NCI-H1694 treated with DMSO at 0.1 percent for 48 hours (cell line): ENCODE data around the gene TMPRSS9.

ENCODE experiments used
- DNase-seq: peaks from one replicate; lab custom pipeline; 2025; lab: John Stamatoyannopoulos, UW

Gene TMPRSS9

DNA sequence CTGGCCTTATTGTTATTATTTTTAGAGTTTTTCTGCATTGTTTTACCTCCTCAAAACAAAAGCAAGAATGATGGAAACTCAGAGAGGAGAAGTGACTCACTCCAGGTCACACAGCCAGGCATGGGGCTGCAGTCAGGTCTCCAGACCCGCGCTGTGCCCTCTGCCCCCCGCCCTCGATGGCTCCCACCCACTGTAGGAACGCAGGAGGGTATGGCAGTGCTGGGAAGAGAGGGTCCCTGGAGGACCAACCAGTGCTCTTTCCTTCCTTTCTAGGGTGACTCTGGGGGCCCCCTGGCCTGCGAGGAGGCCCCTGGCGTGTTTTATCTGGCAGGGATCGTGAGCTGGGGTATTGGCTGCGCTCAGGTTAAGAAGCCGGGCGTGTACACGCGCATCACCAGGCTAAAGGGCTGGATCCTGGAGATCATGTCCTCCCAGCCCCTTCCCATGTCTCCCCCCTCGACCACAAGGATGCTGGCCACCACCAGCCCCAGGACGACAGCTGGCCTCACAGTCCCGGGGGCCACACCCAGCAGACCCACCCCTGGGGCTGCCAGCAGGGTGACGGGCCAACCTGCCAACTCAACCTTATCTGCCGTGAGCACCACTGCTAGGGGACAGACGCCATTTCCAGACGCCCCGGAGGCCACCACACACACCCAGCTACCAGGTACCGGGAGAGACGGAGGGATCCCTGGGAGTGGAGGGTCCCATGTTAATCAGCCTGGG, 61.7 kb downstream of the TMPRSS9 start:
- DNase-seq: no peak

DNA sequence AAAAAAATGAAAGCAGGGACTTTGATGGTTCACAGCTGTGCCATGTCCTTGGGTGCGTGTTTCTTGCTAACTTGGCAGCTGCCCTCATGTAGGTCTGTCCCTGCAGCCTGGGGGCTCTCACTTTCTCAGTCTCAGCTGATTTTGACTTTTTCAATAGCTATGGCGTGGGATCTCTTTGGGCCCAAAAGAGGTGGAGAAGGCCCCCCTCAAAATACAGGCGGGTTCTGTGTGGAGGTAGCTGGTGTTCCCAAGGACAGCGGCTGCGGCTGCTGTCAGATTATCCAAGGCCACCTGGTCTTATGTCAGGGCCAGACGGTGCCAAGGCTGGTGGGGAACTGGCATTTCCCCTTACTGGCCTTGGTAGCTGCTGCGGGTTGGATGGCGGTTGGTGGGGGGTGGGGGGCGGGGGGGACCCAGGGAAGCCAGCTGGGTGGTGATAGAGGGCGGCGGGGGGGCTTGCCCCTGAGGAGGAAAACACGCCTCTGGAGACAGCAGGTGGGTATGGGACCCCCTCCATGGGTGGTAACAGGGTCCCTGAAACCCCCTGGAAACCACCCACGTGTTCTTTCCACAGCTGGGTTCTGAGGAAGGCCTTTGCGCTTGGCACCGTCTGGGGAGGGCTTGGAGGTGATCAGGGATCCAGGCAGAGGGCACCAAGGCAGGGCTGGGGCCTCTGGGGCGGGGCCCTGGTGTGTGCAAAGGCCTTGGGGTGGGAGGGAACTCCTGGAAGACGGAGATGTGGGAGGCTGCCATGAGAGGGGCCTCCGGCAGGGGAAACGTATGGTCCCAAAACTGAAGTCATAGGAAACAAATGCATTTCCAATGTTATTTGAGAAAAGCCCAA, 63.2 kb downstream of the TMPRSS9 start:
- peak; percentile 45 for DNase-seq

DNA sequence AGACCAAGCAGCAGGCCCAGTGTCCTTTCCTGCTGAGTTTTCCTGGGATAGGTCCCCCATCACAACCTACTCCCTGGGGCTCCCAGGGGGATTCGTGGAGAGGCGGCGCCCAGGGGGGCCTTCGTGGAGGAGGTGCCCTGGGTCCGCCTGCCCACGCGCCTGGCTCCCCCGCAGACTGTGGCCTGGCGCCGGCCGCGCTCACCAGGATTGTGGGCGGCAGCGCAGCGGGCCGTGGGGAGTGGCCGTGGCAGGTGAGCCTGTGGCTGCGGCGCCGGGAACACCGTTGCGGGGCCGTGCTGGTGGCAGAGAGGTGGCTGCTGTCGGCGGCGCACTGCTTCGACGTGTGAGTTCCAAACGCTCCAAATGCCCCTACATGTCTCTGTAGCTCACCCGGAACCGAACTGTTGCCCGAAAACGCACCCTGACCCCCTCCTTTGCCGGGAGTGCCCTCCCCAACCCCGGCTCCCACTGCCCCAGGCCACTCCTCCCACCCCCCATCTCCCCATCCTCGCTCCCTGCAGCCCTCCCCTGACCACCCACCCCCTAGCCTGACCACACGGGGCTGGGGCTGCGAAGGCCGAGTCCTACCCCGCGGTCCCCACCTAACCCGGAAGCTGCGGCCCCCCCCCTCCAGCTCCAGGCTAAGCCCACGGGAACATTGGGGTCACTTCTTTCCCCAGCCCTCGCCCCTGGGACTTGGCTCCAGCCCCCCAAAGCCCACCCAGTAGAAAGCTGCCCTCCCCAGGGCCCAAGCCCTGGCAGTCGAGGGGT, 64.0 kb downstream of the TMPRSS9 start:
- DNase-seq: no peak

DNA sequence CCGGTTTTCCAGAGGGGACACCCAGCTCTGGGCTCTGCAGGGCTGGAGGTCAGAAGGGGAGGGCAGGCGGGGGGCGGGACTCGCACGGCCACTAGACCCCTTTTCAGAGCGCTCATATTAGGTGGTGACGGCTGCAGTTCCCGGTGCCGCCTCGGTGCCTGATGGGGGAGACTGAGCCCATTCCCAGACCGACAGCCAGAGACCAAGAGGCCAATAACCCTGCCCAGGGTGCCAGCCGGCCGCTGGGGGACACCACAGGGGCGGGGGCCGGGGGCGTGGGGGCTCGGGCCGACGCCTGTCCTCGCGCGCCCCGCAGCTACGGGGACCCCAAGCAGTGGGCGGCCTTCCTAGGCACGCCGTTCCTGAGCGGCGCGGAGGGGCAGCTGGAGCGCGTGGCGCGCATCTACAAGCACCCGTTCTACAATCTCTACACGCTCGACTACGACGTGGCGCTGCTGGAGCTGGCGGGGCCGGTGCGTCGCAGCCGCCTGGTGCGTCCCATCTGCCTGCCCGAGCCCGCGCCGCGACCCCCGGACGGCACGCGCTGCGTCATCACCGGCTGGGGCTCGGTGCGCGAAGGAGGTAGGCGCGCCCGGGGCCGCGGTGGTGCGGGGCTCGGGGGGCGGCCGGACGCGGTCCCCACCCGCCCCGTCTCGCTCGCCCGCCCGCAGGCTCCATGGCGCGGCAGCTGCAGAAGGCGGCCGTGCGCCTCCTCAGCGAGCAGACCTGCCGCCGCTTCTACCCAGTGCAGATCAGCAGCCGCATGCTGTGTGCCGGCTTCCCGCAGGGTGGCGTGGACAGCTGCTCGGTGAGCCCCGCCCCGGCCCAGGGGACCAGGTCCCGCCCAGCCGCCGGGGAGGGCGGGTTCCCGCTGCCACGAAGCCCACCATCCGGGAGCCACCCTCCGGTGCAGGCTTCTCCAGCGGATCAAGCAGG, 64.9 kb downstream of the TMPRSS9 start:
- DNase-seq: no peak

DNA sequence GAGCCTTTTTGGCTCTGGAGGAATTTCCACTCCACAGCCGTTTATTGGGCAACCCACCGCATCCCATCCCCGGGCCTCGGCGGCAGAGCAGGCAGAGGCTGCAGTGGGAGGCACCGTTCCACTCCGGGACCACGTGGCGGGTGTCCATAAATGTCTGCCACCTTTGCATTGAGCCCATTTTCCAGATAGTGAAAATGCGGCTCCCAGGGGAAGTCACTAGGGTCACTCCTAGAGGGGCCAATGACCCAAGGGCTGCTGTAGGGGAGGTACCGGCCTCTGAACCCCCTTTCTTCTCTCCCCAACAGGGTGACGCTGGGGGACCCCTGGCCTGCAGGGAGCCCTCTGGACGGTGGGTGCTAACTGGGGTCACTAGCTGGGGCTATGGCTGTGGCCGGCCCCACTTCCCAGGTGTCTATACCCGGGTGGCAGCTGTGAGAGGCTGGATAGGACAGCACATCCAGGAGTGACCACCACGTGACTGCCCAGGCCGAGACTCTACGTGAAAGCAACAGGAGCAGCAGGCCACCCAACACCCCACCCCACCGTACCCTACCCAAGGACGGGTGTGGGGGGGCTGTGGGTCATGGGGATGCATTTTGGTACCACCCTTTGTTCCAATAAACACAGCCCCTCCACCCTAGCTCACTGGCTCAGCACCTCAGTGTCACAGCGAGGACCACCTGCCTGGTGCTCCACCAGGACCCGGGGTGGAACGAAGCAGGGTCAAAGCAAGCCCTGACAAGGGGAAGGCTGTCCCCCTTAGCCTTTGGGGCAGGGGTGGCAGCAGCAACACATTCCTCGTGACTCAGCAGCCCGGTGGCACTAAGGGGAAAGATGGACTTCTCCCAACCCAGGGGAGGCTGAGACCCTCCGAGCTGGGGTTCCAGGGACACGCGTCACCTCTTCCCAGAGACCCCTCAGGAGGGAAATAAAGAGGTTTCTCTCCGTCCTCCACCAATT, 65.8 kb downstream of the TMPRSS9 start:
- DNase-seq: no peak

DNA sequence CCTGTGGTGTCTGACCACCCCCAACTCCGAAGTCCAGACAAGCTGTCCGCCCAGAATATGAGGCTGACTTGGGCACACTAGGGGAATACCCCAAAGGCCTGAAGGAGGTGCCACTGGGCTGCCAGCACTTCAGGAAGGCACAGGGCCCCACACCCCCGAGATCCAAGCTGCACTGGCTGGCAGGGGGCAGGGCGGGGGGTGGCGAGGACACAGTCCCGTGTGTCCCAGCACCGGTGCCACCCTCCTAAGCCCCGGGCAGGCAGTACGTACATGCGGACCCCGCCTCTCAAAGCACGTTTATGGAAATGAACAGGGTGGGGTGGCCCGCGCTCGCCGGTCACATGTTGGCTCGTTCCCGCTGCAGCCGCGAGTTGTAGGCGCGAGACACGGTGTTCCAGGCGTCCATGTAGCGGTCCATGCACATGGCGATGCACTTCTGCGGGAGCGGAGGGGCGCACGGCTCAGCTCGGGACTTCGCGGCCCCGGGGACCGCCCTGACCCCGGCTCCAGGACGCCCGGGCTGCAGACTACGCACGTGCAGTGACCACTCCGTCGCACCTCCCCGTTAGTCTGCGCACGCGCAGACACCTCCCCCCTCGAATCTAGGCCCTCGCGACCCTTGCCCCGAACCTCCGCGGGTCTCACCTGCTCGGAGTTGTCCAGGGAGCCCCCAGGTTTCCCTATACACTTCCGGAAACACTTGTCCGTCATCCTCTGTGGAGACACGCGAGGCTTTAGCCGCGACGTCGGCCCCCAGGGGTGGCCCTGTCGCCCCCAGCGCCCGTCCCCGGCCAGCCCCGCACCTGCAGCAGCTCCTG, 66.8 kb downstream of the TMPRSS9 start:
- no peak for DNase-seq

DNA sequence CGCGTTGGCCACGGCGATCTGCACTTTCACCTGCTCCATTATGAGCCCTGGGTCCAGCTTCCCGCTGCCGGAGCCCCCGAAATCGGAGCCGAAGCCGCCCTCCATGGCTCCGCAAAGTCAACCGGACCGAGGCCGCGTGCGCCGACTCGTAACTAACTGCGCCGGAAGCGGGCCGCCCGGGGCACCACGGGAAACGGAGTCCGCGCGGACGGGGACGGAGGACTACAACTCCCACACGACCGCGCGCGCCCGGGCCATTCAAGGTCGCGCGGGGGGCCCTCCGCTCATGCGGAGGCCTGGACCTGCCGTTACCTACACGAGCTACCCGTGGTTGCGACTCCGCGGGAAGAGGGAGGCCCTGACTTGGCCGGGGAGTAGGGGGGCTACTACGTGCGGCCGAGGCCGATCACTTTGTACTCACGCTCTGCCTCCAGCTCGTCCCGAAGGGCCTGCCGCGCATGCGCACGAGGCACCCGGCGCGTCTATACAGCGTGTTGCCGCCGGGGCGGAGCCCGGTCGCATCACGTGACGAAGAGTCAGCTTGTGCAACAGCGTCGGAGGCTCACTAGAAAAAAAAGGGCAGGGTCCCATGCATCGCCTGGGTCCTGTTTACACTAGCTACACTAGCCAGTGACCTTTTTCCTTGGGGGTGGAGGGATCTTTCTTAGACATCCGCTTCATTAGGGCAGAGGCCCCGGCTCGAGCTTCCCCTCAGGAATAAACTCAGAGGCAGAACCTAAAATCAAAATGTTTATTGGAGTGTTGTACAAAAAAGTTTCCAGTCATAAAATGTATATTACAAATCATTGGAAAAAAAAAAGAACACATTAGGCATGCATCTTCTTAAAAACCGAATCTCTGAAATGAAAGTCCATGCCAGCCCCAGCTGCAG, 67.6 kb downstream of the TMPRSS9 start, which contains the start of gene TIMM13:
TSS of gene TIMM13 (minus strand) at position 158 of the 892 bp plus-strand sequence. CDS start at position 105, 53 bp downstream.
- peak; percentile 92 for DNase-seq

DNA sequence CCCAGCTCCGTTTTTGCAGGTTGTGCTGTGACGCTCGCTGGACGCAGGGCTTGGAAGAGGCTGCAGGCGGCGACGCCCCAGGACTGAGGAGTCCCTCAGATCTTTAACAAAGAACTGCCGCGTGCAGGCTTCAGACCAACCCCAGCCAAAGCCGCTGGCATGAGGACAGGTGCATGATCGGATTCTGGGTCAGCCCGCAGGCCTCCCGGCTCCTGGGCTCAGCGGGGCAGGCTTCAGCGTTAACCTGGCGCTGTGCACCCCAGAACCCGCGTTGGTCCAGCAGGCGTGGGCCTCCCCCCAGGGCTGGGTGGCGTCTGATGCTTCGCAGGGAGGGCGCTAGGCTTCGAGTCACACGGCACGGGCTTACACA, 68.2 kb downstream of the TMPRSS9 start:
- no peak for DNase-seq

DNA sequence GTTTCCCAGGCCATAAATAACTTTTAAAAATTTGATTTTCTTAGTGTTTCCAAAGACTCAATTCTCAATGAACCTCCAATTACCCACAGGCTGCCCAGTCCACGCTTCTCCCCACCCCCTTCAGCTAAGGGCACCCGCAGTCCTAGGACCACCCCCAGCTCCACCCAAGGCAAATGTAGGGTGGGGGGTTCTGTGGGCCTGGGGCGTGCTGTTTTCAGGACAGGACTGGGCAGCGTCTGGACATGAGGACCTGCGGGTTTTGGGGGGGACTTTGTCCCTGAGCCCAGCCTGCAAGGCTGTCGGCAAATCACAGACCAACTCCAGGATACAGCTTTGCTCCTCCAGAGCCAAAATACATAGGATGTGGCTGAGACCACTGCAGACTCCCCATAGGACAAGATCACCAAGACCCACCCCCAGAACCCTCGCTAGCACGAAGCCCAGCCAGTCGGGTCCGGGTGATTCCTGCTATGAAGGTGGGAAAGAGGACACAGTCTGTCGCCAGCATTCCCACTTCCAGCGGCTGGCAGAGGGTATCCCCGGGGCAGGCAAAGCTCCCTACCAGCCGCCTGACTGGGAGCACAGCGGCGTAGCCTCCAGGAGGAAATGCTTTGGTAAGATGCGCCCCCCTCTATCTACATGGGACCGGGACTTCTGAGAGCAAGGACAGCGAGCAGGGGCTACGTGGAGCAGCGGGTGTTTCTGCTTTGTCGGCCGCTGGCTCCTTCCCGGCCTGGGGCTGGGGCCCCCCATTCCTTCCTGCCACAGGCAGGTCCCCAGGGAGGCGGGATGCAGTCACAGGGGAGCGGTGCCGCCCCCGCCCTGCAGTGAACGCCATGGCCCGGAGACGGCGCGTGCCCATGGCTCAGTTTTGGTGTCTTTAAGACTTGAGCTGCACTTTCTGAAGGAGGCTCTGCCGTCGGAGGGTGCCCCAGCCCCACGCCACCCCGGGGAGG, 69.0 kb downstream of the TMPRSS9 start:
- no peak for DNase-seq

DNA sequence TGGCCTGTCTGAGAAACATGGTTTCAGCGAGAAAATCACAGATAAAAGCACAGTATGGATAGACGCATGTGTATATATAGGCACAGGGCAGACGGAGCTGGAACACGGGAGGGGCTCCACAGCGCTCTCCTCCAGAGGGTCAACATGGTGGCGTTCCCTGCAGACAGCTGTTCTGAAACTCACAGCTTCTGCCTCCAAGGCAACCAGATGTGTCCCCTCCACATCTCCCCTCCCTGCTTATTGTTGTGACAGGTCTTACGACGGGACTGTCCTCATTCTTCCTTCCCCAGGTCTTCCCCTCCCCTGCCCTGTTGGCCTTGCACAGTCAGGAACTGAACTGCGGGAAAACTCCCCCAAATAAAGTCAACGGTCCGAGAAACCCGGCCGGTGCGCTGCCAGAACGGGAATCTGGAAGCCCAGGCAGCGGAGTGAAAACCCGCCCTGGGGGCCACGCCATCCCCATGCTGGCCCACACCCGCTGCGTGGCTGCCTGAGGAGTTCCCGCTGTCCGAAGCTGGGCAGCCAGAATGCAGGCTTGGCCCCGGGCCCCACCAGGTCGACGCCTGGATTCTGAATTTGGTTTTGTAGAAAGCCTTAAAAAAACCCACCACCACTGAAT, 70.0 kb downstream of the TMPRSS9 start:
- DNase-seq: no peak

DNA sequence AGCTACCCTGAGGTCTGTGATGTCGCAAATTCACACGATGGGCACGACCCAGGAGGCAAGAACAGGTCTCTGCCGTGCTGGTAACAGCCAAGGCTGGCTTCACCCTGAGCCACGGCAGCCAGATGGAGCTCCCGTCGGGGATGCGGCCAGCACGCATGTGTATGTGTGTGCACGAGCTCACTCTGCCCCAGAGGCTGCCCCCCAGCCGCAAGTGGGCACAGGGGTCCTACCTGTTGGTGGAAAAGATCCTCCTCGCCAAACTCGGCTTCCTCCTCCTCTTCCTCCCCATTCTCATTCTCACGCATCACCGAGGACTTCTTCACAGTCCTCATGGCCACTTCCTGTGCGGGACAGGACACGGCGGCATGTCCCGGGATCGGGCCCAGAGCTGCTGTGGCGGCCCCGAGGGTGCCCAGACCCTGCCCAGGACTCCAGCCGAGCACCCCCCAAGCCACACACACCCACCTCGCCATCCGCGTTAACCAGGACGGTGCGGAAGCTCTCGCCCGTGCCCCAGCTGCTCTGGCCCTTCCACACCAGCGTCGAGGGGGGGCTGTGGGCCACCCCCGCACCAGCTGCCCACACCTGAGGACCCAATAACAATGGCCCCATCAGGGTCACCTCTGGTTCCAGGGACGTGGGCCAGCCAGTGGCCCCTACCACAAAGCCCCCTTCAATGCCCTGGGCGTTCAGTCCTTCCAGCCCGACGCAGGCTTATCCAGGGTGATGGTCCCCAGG, 71.4 kb downstream of the TMPRSS9 start:
- DNase-seq: no peak

DNA sequence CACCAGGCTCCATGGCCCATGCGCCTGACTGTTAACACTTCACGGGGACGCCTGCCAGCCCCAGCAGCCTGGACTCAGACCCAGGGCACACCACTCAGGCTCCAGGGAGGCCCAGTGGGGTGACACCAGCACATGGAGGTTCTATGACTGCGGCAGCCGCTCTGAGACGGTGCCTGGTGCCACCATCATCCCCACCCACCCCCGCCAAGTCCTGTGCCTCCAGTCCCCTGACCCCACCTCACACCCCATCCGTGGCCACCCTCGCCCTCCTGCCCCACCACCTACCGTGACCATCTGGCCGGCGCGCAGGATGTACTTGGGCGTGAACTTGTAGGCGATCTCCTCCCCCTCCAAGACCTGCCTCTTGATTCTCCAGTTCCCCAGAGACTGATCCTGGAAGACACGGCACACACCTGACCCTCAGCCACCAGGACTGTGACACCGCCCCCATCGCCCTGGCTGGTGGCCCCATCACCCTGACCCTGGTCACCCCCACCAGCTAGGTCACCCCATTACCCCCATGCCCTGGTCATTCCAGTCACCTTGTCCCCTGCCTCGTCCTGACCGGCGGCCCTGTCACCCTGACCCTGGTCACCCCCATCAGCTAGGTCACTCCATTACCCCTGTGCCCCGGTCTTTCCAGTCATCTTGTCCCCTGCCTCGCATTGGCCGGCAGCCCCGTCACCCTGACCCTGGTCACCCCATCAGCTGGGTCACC, 72.2 kb downstream of the TMPRSS9 start:
- DNase-seq: no peak

DNA sequence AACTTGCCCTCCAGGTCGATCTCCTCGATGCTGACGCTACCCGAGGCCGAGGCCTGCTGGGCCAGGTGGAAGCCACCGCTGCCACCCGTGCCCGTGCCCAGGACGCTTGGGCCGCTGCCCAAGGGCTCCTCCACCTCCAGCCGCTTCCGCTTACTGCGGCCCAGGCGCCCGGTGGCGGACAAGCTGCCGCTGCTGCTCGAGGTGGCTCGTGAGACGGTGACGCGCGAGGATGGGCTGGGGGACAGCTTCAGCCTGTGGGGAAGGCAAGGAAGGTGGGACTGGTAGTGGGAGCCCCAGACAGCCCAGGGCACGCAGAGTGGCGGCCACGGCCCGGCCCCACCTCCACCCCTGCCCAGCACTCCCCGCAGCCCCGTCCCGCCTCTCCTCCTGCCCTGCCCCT, 73.8 kb downstream of the TMPRSS9 start:
- no peak for DNase-seq

DNA sequence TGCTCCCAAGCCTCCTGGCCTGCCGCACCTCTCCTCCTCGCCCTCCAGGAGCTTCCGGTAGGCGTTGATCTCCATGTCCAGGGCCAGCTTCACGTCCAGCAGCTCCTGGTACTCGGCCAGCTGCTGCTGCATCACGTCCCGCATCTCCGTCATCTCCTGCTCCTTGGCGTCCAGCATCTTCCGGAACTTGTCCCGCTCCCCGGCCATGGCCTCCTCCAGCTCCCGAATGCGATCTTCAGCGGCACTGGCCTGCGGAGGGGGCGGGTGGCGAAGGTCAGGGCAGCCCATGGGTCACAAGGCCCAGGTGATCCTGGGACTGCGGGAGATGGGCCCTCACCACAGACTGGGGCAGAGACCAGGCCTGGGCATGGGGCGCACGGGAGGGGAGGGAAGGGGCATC, 74.2 kb downstream of the TMPRSS9 start:
- no peak for DNase-seq

DNA sequence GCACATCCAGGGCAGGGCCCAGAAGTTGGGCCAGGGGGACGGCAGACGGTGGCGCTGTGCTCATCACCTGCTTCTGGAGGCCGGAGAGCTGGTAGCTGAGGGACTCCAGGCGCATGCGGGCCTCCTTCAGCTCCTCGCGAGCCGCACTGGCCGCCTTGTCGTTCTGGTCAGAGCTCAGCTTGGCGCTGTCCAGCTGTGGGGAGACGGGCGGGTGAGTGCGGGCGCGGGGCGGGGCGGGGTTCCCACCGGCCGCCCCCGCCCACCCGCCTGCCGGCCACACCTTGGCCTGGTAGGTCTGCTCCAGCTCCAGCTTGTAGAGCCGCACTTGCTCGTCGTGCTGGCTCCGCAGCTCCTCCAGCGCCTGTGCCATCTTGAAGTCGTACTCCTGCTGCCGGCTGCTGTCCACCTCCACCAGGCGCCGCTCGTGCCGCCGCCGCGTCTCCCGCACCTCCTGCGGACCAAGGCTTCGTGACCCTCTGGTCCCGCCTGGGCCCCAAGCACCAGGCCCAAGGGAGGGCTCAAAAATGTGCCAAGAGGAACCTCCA, 74.7 kb downstream of the TMPRSS9 start:
- DNase-seq: no peak
